Fibroblast of skin of abdomen (primary cell): ENCODE measurements around the gene ACBD4.
"Not testable (repeated sequence)": the region's sequence is repeated elsewhere in the genome, so short reads cannot be mapped to it uniquely, and the experiment has no call there.

Experiments used
- DNase-seq: peaks from one replicate; pipeline ENCODE4 v3.0.0-alpha.2; 2013

The ACBD4 gene

DNA sequence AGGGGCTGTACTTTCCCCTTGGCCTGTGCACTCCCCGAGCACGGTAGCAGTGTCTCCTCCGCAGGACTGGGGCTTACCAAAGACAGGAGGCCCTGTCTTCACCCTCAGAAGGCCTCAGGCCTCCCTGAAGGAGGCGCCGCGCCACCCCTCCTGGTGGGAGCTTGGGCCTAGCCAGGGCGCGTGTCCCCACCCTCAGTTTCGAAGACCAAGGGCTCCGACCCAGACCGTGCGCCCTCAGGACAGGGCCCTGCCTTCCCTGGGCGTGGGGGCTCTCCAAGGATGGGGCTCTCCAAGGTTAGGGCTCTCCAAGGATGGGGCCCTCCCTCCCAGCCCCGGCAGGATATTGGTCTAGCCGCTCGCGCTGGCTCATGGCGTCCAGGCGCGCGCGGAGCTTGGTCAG is 14.9 kb upstream of the ACBD4 start:
- no peak for DNase-seq

DNA sequence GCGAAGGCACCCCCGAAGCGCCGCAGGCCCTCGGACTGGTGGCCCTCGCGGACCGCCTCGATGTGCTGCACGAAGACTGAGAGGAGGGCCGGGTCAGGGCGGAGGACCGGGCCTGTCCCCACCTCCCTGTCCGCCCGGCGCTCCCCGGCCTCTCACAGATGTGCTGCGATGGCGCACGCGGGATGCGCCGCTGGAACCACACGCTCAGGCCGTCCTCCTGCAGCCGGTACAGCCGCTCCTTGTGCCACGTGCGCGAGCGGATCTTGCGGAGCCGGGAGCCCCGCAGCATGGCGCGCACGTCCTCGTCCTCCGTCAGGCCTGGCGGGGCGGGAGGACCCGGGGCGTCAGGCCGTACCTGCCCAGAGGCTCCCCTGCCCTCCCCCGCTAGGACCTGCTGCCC is 14.4 kb upstream of the ACBD4 start:
- no peak for DNase-seq

GRCh38 chr17:45123076-45123770 is 12.3 kb upstream of the ACBD4 start:
- no peak for DNase-seq

GRCh38 chr17:45123930-45124796 is 11.3 kb upstream of the ACBD4 start:
- DNase-seq = peak; percentile 90

- not testable (repeated sequence) for DNase-seq
Measured at GRCh38 chr17:45124797-45125122, 10.7 kb upstream of the ACBD4 start.

DNA sequence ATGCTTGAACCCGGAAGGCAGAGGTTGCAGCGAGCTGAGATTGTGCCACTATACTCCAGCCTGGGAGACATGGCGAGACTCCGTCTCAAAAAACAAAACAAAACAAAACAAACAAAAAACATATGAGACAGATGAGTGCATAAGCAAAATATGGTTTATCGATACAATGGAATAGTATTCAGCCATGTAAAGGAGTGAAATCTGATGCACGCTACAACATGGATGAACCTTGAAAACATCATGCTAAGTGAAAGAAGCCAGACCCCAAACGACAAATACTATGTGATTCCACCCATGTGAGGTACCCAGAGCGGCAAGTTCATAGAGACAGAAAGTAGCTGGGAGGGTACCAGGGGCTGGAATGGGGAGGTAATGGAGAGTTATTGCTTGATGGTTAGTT is 10.0 kb upstream of the ACBD4 start:
- no peak for DNase-seq

- DNase-seq = no peak
Measured at GRCh38 chr17:45127207-45127547, 8.3 kb upstream of the ACBD4 start.

GRCh38 chr17:45127548-45128300 is 7.8 kb upstream of the ACBD4 start:
- DNase-seq = peak; percentile 46

- DNase-seq = no peak
Measured at GRCh38 chr17:45128331-45128730, 7.2 kb upstream of the ACBD4 start.

DNA sequence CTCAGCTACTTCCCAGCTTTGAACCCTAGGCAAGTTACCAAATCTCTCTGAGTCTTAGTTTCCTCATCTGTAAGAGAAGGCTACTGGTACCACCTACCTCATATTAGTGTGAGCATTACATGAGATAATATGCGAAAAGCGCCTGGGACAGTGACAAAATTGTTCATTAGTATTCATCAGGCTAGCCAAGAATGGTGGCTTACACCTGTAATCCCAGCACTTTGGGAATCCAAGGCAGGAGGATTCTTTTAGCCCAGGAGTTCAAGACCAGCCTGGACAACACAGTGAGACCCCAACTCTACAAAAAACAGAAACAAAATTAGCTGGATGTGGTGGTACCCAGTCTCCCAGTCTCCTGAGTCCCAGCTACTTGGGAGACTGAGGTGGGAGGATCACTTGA is 6.5 kb upstream of the ACBD4 start:
- no peak for DNase-seq

GRCh38 chr17:45129426-45129939 is 6.0 kb upstream of the ACBD4 start:
- peak; percentile 54 for DNase-seq

DNA sequence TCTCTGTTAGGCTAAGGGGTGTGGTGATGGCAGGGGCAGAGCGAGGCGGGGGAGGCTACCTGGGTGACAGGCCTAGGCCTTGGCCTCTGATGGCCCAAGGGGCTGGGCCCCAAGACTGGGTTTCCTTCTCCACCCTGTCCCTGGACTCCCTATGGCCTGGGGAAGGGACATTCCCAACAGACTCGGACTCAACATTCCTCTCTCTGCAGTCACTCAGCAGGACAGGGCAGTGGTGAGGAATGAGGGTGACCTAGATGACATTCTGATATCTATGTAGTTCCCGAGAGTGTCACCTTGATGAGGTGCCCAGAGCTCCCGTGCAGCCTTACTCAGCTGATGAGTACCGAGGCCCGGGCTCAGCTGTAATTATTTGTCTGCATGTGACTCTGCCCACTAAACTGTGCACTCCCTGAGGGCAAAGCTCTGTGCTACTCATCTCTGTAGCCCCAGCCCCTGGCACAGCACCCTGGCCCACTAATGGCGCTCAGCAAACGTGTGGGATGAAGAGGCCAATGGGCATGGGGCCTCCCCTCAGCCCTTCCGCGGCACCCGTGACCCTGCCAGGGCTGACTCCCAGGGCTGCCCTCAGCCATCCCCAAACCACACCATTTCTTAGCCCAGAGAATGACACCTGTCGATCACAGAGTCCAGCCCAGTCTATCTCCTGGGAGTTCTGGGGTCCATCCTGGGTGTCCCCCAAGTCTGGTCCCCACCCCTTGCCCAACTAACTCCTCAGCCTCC is 5.4 kb upstream of the ACBD4 start:
- DNase-seq = no peak

GRCh38 chr17:45130681-45131615 is 4.5 kb upstream of the ACBD4 start:
- no peak for DNase-seq

GRCh38 chr17:45131616-45132319 is 3.7 kb upstream of the ACBD4 start:
- peak; percentile 28 for DNase-seq

DNA sequence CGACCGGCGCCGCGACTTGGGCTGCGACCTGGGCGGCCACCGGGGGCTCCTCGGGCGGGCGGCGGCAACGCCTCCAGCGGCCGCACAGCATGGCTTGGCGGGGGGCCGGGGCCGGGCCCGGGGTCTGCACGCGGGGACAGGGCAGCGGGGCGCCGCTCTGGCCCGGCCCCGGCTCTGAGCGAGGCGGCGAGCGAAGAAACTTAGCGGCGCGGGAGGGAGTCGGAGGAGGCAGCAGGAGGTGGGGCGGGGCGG is 3.2 kb upstream of the ACBD4 start, which contains the start of gene PLCD3:
TSS of gene PLCD3 (minus strand) at position 196 of the 252 bp plus-strand sequence. CDS start at position 91, 105 bp downstream.
- DNase-seq = no peak

- DNase-seq = peak; percentile 74
Measured at GRCh38 chr17:45132572-45133463, 2.7 kb upstream of the ACBD4 start.

DNA sequence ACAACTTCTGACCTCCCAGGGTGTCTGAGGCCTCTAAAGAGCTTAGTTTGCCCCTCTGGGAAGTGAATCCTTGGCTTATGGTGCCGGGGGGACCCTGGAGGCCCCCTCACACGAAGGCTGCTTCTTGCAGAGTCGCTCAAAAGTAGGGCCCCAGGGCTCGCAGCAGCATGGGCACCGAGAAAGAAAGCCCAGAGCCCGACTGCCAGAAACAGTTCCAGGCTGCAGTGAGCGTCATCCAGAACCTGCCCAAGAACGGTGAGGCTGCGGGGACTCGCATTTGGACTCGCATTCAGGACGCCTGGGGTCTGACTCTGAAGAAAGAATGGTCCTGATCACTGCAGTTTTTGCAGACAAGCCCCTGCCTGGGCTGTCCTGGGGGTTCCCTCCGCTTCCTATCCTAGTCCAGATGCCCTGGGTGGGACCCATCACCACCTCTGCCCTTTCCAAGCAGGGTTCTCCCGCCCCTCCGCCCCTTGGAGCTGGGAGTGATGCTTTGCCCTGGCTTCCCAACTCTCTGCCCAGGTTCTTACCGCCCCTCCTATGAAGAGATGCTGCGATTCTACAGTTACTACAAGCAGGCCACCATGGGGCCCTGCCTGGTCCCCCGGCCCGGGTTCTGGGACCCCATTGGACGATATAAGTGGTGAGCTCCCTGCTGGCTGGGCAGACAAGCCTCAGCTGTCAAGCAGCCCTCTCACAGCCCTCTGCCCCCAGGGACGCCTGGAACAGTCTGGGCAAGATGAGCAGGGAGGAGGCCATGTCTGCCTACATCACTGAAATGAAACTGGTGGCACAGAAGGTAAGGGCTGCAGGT is 698 bp downstream of the ACBD4 start:
- DNase-seq = no peak

- no peak for DNase-seq
Measured at GRCh38 chr17:45136846-45137560, 1.5 kb downstream of the ACBD4 start.
